ENCODE measurements around the gene THOC1. TPM values are rescaled to one million over a fixed set of nuclear protein-coding genes. Genes with fewer than 3 reads are reported as not detected.

The THOC1 gene
- total and polyA plus RNA-seq, 2 of the 8 experiments (the other 6 are each of a cell fraction or from before 2014, with no cell fraction given) = 19.1 to 66.4 TPM

- Histone ChIP-seq H2BK5ac (ENCODE audit: low read depth, low read length) (no peak overlapping the region), H3K27ac (ENCODE audit: low read depth, low read length) (no peak overlapping the region), H3K9me3 (ENCODE audit: insufficient read depth in 2 of 2, low read depth in 1 of 2, low read length in 1 of 2) (peaks cover 8 to 13% of the 10 kb centered on the region in 2 experiments; a peak in 3 of 4 replicates), H3K4me3 (ENCODE audit: extremely low read depth in 1 of 4, insufficient read depth in 2 of 4, low read depth in 3 of 4, low read length in 4 of 4) (no peak overlapping the region), H3K4ac (replicated peaks; ENCODE audit: insufficient read length, low read depth, low read length) (no peak overlapping the region), H2AFZ (ENCODE audit: low read length) (no peak overlapping the region), H3K27me3 (replicated peaks in 1 of 4; ENCODE audit: control insufficient read depth in 3 of 4, extremely low read depth in 1 of 4, insufficient read depth in 3 of 4, low read length in 3 of 4) (peaks cover 0 to 1% (median 0%) of the 10 kb centered on the region in 4 experiments; a peak in 1 of 7 replicates), H2BK12ac (ENCODE audit: low read depth, low read length) (no peak overlapping the region), H3K36me3 (ENCODE audit: control insufficient read depth in 2 of 4, insufficient read depth in 4 of 4, low read length in 3 of 4) (peaks cover 10 to 90% (median 62%) of the 10 kb centered on the region in 4 experiments; a peak in 7 of 8 replicates), H3K23ac (ENCODE audit: insufficient read length) (no peak overlapping the region), H4K8ac (ENCODE audit: extremely low read depth, insufficient read depth, low read length) (no peak overlapping the region), H3K23me2 (ENCODE audit: low read depth, low read length) (no peaks in the 10 kb centered on the region), H4K20me1 (replicated peaks in 1 of 2; ENCODE audit: control insufficient read depth in 1 of 2, insufficient read depth in 2 of 2, low read length in 2 of 2) (peaks cover 0 to 3% of the 10 kb centered on the region in 2 experiments), H3K4me1 (replicated peaks in 1 of 4; ENCODE audit: control insufficient read depth in 3 of 4, insufficient read depth in 4 of 4, low read length in 3 of 4) (no peaks in the 10 kb centered on the region), H3K18ac (ENCODE audit: extremely low read depth, low read length) (no peak overlapping the region), H3K56ac (replicated peaks; ENCODE audit: insufficient read length, low read depth, low read length) (no peak overlapping the region), H3K9ac (replicated peaks in 1 of 4; ENCODE audit: extremely low read depth in 1 of 4, low read depth in 3 of 4, low read length in 3 of 4) (no peak overlapping the region), H2AK5ac (ENCODE audit: low read depth, low read length) (no peak overlapping the region), H2BK15ac (ENCODE audit: low read length) (no peak overlapping the region), H2BK120ac (replicated peaks; ENCODE audit: low read depth, low read length) (no peak overlapping the region), H3K14ac (ENCODE audit: insufficient read length) (no peak overlapping the region), H2BK20ac (ENCODE audit: low read length) (no peak overlapping the region), H3K79me2 (ENCODE audit: control insufficient read depth in 1 of 2, insufficient read depth in 2 of 2, low read length in 2 of 2) (no peaks in the 10 kb centered on the region), H3K4me2 (ENCODE audit: insufficient read depth in 1 of 2, low read depth in 2 of 2, low read length in 2 of 2) (no peak overlapping the region), H3K79me1 (ENCODE audit: low read depth, low read length) (no peaks in the 10 kb centered on the region), H4K5ac (ENCODE audit: insufficient read length, low read depth, low read length) (no peak overlapping the region), H4K91ac (replicated peaks; ENCODE audit: insufficient read length, low read length) (no peak overlapping the region)
- 92% methylated on average over 5 of the region's 5 CpGs; no CpG with 5 or more reads in 1 of the 2 experiments for WGBS, 2 experiments (ENCODE audit: extremely low coverage in 1 of 2, insufficient coverage in 1 of 2, insufficient read length in 1 of 2, insufficient replicate concordance in 2 of 2, low coverage in 1 of 2, low lambda C conversion rate in 2 of 2, missing lambda C conversion rate in 1 of 2)
- FAIRE-seq = no peak
- ChIA-PET POLR2A (ENCODE audit: partially characterized antibody) (no interaction called here), CTCF (ENCODE audit: partially characterized antibody) (no interaction called here)
- no peak for DNase-seq (ENCODE audit: low read depth in 1 of 2, low spot score in 2 of 2)
- TF ChIP-seq EZH2 (IDR thresholded peaks at IDR 0.05; ENCODE audit: low read depth, low read length, severe bottlenecking) (no peak), SRF (IDR thresholded peaks at IDR 0.05; ENCODE audit: low read depth, low read length) (no peak), SAP30 (IDR thresholded peaks at IDR 0.05; ENCODE audit: insufficient read depth, insufficient replicate concordance, low read length) (no peak), YY1 (IDR thresholded peaks at IDR 0.05; ENCODE audit: low read depth, low read length) (no peak), CBX5 (IDR thresholded peaks at IDR 0.05; ENCODE audit: low read depth, low read length) (no peak), KDM1A (IDR thresholded peaks at IDR 0.05; ENCODE audit: borderline replicate concordance, low read length) (no peak), GABPA (IDR thresholded peaks at IDR 0.05; ENCODE audit: borderline replicate concordance, insufficient read depth, low read length) (no peak)
- TF ChIP-seq, protein P1, sequence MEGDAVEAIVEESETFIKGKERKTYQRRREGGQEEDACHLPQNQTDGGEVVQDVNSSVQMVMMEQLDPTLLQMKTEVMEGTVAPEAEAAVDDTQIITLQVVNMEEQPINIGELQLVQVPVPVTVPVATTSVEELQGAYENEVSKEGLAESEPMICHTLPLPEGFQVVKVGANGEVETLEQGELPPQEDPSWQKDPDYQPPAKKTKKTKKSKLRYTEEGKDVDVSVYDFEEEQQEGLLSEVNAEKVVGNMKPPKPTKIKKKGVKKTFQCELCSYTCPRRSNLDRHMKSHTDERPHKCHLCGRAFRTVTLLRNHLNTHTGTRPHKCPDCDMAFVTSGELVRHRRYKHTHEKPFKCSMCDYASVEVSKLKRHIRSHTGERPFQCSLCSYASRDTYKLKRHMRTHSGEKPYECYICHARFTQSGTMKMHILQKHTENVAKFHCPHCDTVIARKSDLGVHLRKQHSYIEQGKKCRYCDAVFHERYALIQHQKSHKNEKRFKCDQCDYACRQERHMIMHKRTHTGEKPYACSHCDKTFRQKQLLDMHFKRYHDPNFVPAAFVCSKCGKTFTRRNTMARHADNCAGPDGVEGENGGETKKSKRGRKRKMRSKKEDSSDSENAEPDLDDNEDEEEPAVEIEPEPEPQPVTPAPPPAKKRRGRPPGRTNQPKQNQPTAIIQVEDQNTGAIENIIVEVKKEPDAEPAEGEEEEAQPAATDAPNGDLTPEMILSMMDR (IDR thresholded peaks at IDR 0.05; ENCODE audit: control extremely low read depth in 1 of 3, insufficient read depth in 1 of 3, low read depth in 1 of 3, low read length in 3 of 3) = no peak
Observed at GRCh38 chr18:217532-218336, 50.1 kb downstream of the THOC1 start.

Data from H1 (cell line).